ENCODE results near the gene CIROP.

Gene CIROP

DNA sequence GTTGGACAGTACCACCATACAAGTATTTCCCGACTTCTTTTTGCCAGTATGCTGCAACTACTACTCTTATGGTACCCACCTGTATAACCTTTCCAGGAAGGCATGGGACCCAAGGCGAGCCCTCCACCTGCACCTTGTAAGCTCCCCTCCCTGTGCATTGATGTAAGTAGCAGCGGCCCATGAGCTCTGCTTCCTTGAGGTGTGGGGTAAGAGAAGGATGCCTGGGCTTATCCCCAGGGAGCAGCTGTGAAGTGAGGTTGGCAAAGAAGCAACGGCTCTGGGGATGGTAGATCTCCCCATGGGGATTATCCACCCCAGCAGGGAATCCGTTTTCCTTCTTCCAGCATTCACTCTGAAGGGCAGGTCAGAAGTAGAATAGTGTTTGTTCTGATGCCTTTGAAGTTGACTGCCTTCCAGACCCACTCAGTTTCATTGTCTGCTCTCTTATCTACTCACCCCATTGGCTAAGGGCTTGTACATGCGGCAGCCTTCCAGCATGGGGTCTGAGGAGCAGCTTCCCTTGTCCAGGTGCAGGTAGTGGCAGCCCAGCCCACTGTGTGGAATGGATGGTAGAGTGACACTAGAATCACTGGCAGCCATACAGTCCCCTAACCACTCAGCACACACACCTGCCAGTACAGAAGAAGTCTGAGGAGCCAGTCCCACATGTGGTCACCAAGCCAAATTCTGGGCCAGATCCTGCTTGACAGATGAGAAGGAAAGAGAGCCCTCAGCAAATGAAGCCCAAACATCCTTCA lies 3.4 kb downstream of the CIROP start:
- Histone ChIP-seq H3K36me3 (0 out of 2 replicates have a peak, but pooled peaks cover 5% of the 10 kb centered on the region), H3K27me3 (peaks cover 18% of the 10 kb centered on the region), H3K9me3 (no peaks in the 10 kb centered on the region), H3K4me3 (ENCODE audit: low read depth, low read length) (no peak overlapping the region), H3K4me1 (no peaks in the 10 kb centered on the region)
- TF ChIP-seq, protein P1, sequence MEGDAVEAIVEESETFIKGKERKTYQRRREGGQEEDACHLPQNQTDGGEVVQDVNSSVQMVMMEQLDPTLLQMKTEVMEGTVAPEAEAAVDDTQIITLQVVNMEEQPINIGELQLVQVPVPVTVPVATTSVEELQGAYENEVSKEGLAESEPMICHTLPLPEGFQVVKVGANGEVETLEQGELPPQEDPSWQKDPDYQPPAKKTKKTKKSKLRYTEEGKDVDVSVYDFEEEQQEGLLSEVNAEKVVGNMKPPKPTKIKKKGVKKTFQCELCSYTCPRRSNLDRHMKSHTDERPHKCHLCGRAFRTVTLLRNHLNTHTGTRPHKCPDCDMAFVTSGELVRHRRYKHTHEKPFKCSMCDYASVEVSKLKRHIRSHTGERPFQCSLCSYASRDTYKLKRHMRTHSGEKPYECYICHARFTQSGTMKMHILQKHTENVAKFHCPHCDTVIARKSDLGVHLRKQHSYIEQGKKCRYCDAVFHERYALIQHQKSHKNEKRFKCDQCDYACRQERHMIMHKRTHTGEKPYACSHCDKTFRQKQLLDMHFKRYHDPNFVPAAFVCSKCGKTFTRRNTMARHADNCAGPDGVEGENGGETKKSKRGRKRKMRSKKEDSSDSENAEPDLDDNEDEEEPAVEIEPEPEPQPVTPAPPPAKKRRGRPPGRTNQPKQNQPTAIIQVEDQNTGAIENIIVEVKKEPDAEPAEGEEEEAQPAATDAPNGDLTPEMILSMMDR (IDR thresholded peaks at IDR 0.05; ENCODE audit: low read depth, low read length) = no peak
- DNase-seq = no peak

DNA sequence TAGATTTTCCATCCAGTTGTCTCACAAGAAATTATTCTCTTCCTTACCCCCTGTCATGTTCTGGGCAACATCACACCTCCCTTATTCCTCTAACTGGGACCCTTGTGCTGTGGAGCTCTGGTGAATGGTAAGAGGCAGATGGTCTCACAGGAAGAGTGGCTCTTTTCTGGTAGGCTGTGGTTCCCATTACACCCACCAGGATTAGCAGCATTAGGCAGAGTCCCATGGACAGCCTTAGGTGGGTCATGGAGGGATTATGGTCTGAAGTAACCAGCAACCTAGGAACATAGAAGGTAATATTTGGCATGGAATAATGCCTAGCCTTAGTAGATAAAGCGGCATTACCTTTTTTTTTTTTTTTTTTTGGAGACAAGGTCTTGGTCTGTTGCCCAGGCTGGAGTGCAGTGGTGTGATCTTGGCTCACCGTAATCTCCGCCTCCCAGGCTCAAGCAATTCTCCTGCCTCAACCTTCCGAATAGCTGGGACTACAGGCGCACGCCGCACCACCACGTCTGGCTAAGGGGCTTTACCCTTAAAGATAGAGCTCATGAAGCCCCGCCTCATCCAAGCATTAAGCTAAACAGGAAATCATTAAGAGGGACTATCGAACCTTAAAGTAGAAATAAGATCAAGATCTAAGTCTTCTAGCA lies 5.5 kb downstream of the CIROP start:
- H3K4me3 ChIP-seq (ENCODE audit: low read depth, low read length) = no peak overlapping the region
- H3K4me1 ChIP-seq = no peaks in the 10 kb centered on the region
- no peak for DNase-seq
- no peaks in the 10 kb centered on the region for H3K9me3 ChIP-seq
- peaks cover 9% of the 10 kb centered on the region for H3K27me3 ChIP-seq
- H3K36me3 ChIP-seq = 0 out of 2 replicates have a peak, but pooled peaks cover 5% of the 10 kb centered on the region
- TF ChIP-seq, protein P1 (IDR thresholded peaks at IDR 0.05; ENCODE audit: low read depth, low read length) = peak; percentile 5; the same call in 1 of the 2 replicates

DNA sequence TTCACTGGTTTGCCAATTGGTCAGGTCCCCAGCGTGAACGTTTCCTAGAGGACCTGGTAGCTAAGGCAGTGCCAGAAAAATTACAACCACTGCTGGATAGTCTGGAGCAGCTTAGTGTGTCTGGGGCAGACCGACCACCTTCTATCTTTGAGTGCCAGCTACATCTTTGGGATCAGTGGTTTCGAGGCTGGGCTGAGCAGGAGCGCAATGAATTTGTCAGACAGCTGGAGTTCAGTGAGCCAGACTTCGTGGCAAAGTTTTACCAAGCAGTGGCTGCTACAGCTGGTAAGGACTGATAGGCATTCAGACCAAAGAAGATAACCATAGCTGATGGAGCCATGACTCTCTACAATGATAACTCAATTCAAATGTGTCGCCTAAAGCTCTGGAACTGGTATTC lies 7.0 kb downstream of the CIROP start:
- Histone ChIP-seq H3K4me1 (no peaks in the 10 kb centered on the region), H3K9me3 (no peaks in the 10 kb centered on the region), H3K27me3 (peaks cover 2% of the 10 kb centered on the region; the same call in 1 of the 2 replicates), H3K36me3 (peaks cover 12% of the 10 kb centered on the region), H3K4me3 (ENCODE audit: low read depth, low read length) (no peak overlapping the region)
- DNase-seq = no peak
- TF ChIP-seq, protein P1 (IDR thresholded peaks at IDR 0.05; ENCODE audit: low read depth, low read length) = no peak

DNA sequence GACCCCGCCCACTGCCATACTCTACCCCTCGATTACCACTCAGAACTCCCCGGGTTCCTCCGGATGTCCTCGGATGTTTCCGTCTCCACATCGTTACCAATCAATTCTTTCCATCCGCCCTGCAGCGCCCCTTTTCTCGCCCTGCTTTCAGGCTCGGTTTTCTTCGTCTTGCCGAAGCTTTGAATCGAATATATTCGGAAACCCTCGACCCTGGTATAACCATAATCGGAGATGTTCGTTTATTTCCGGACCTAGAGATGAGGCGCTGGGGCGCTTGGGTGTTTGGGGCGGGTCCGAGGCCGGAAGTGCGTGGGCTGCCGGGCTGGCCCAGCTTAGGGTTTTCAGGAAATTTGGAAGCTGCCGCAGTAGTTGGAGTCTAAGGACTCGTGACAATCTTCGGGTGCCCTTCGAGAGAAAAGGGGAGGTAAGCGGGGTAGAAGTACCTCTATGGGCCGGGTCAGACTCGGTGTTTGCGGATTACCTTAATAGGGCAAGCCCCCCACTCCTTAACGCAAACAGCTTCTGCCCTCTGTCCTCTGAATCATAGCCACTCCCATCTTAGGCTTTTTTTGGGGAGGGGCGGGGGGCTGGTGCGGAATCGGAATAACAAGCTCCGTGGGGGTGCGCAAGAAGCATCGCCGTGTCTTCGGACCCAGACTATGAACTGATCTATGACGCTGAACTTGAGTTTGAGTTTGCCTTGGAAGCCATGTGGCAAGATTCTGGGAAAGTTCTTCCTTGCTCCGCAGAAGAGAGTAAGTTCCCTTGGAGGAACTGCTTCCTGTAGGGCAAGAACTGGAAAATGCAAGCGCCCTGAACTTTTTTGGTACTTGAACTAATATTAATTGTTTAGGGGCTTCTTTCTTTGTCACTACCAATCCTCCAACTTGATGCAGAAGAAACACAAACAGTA lies 9.3 kb downstream of the CIROP start, which contains the start of gene C14orf119:
C14orf119 (plus strand) TSS at position 310 of the 913 bp plus-strand sequence. CDS start 2,154 bp downstream, outside the sequence.
- no peaks in the 10 kb centered on the region for H3K4me1 ChIP-seq
- peaks cover 23% of the 10 kb centered on the region for H3K36me3 ChIP-seq
- peak; percentile 99 for DNase-seq
- H3K4me3 ChIP-seq (ENCODE audit: low read depth, low read length) = peak within 1 kb of the TSS; percentile 82
- H3K9me3 ChIP-seq = no peaks in the 10 kb centered on the region
- TF ChIP-seq, protein P1 (IDR thresholded peaks at IDR 0.05; ENCODE audit: low read depth, low read length) = no peak
- no peaks in the 10 kb centered on the region for H3K27me3 ChIP-seq

DNA sequence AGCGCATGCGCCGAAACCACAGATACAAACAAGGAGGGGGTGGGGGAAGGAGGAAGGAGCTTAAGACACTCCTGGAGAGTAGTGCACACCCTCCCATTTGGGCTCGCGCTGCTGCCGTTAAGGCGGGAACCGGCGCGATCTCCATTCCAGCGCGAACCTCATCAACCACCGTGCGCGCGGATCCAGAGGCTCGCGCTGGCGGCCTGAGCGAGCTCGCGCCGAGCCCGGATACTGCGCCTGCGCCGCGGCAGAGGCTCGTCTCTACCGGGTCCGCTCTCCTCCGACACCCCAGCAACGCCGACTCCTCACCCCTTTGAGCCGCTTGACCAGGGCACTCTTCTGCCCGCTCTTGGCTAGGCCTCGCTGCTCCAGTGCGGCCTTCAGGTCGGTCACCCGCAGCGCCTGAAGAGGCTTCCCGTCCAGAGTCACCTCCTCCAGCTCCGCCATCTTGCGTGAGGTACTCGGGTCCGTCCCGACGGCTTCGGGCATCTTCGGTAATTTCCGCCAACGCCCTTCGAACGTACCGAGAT lies 10.1 kb downstream of the CIROP start, which contains the start of gene ACIN1:
ACIN1 (minus strand) TSS at position 471 of the 530 bp plus-strand sequence; CDS start at position 447, 24 bp downstream.
- TF ChIP-seq, protein P1 (IDR thresholded peaks at IDR 0.05; ENCODE audit: low read depth, low read length) = no peak
- peaks cover 30% of the 10 kb centered on the region for H3K36me3 ChIP-seq
- H3K9me3 ChIP-seq = no peaks in the 10 kb centered on the region
- DNase-seq = no peak
- no peaks in the 10 kb centered on the region for H3K27me3 ChIP-seq
- no peaks in the 10 kb centered on the region for H3K4me1 ChIP-seq
- H3K4me3 ChIP-seq (ENCODE audit: low read depth, low read length) = peak within 1 kb of the TSS; percentile 82
